ENCODE results near the gene GALT.
A peak's percentile ranks its signal among the peaks of the same experiment; 100 is the strongest.

GALT gene

GRCh38 chr9:34627716-34628655 is 18.5 kb upstream of the GALT start:
- peak overlapping the region; percentile 18 for H3K4me3 ChIP-seq (ENCODE audit: insufficient read depth, low read depth, low read length)
- peaks cover 22% of the 10 kb centered on the region for H3K4me1 ChIP-seq (ENCODE audit: control insufficient read depth, insufficient read depth, low read length)
- H3K36me3 ChIP-seq (ENCODE audit: control insufficient read depth, insufficient read depth, low read length), result no peaks in the 10 kb centered on the region
- no peak overlapping the region for H3K27ac ChIP-seq (ENCODE audit: insufficient read depth, low read depth, low read length, poor library complexity, severe bottlenecking)
- 62 to 65% methylated on average over 20 of the region's 20 CpGs for WGBS, 2 experiments
- H3K27me3 ChIP-seq (ENCODE audit: control insufficient read depth, insufficient read depth, low read length, poor library complexity, severe bottlenecking), result peaks cover 86% of the 10 kb centered on the region
- H3K9me3 ChIP-seq (ENCODE audit: control insufficient read depth, low read length), result no peaks in the 10 kb centered on the region

GRCh38 chr9:34628656-34629490 is 17.6 kb upstream of the GALT start, which contains the start of gene ARID3C:
ARID3C (minus strand) TSS chr9:34629066; CDS start chr9:34628014, 1,052 bp downstream.
- H3K4me3 ChIP-seq (ENCODE audit: insufficient read depth, low read depth, low read length), result peak within 1 kb of the TSS; percentile 18
- H3K27ac ChIP-seq (ENCODE audit: insufficient read depth, low read depth, low read length, poor library complexity, severe bottlenecking), result no peak within 1 kb of the TSS
- H3K9me3 ChIP-seq (ENCODE audit: control insufficient read depth, low read length), result no peaks in the 10 kb centered on the region
- no peaks in the 10 kb centered on the region for H3K36me3 ChIP-seq (ENCODE audit: control insufficient read depth, insufficient read depth, low read length)
- H3K27me3 ChIP-seq (ENCODE audit: control insufficient read depth, insufficient read depth, low read length, poor library complexity, severe bottlenecking), result peaks cover 78% of the 10 kb centered on the region
- 2 to 3% methylated on average over 69 of the region's 69 CpGs for WGBS, 2 experiments
- peaks cover 25% of the 10 kb centered on the region for H3K4me1 ChIP-seq (ENCODE audit: control insufficient read depth, insufficient read depth, low read length)

- peaks cover 72% of the 10 kb centered on the region for H3K27me3 ChIP-seq (ENCODE audit: control insufficient read depth, insufficient read depth, low read length, poor library complexity, severe bottlenecking)
- H3K4me3 ChIP-seq (ENCODE audit: insufficient read depth, low read depth, low read length), result no peak overlapping the region
- no peaks in the 10 kb centered on the region for H3K9me3 ChIP-seq (ENCODE audit: control insufficient read depth, low read length)
- 42 to 44% methylated on average over 5 of the region's 5 CpGs for WGBS, 2 experiments
- H3K27ac ChIP-seq (ENCODE audit: insufficient read depth, low read depth, low read length, poor library complexity, severe bottlenecking), result no peak overlapping the region
- peaks cover 23% of the 10 kb centered on the region for H3K4me1 ChIP-seq (ENCODE audit: control insufficient read depth, insufficient read depth, low read length)
- no peaks in the 10 kb centered on the region for H3K36me3 ChIP-seq (ENCODE audit: control insufficient read depth, insufficient read depth, low read length)
Observed at GRCh38 chr9:34629491-34629808, 17.0 kb upstream of the GALT start.

- H3K9me3 ChIP-seq (ENCODE audit: control insufficient read depth, low read length), result no peaks in the 10 kb centered on the region
- H3K36me3 ChIP-seq (ENCODE audit: control insufficient read depth, insufficient read depth, low read length), result no peaks in the 10 kb centered on the region
- no peak overlapping the region for H3K27ac ChIP-seq (ENCODE audit: insufficient read depth, low read depth, low read length, poor library complexity, severe bottlenecking)
- H3K27me3 ChIP-seq (ENCODE audit: control insufficient read depth, insufficient read depth, low read length, poor library complexity, severe bottlenecking), result peaks cover 62% of the 10 kb centered on the region
- no peak overlapping the region for H3K4me3 ChIP-seq (ENCODE audit: insufficient read depth, low read depth, low read length)
- peaks cover 16% of the 10 kb centered on the region for H3K4me1 ChIP-seq (ENCODE audit: control insufficient read depth, insufficient read depth, low read length)
- 36 to 44% methylated on average over 5 of the region's 5 CpGs for WGBS, 2 experiments
Observed at GRCh38 chr9:34630402-34631154, 15.9 kb upstream of the GALT start.

- no peaks in the 10 kb centered on the region for H3K9me3 ChIP-seq (ENCODE audit: control insufficient read depth, low read length)
- H3K27me3 ChIP-seq (ENCODE audit: control insufficient read depth, insufficient read depth, low read length, poor library complexity, severe bottlenecking), result peaks cover 40% of the 10 kb centered on the region
- 59 to 70% methylated on average over 5 of the region's 5 CpGs for whole genome bisulfite sequencing, 2 experiments
- peaks cover 11% of the 10 kb centered on the region for H3K4me1 ChIP-seq (ENCODE audit: control insufficient read depth, insufficient read depth, low read length)
- H3K36me3 ChIP-seq (ENCODE audit: control insufficient read depth, insufficient read depth, low read length), result no peaks in the 10 kb centered on the region
- H3K27ac ChIP-seq (ENCODE audit: insufficient read depth, low read depth, low read length, poor library complexity, severe bottlenecking), result no peak overlapping the region
- H3K4me3 ChIP-seq (ENCODE audit: insufficient read depth, low read depth, low read length), result no peak overlapping the region
Observed at GRCh38 chr9:34633166-34633565, 13.3 kb upstream of the GALT start.

- WGBS, 2 experiments, result 40 to 45% methylated on average over 3 of the region's 3 CpGs
- peaks cover 11% of the 10 kb centered on the region for H3K4me1 ChIP-seq (ENCODE audit: control insufficient read depth, insufficient read depth, low read length)
- no peak overlapping the region for H3K27ac ChIP-seq (ENCODE audit: insufficient read depth, low read depth, low read length, poor library complexity, severe bottlenecking)
- H3K36me3 ChIP-seq (ENCODE audit: control insufficient read depth, insufficient read depth, low read length), result no peaks in the 10 kb centered on the region
- no peak overlapping the region for H3K4me3 ChIP-seq (ENCODE audit: insufficient read depth, low read depth, low read length)
- no peaks in the 10 kb centered on the region for H3K9me3 ChIP-seq (ENCODE audit: control insufficient read depth, low read length)
- peaks cover 35% of the 10 kb centered on the region for H3K27me3 ChIP-seq (ENCODE audit: control insufficient read depth, insufficient read depth, low read length, poor library complexity, severe bottlenecking)
Observed at GRCh38 chr9:34633851-34634550, 12.5 kb upstream of the GALT start.

- Histone ChIP-seq H3K27me3 (ENCODE audit: control insufficient read depth, insufficient read depth, low read length, poor library complexity, severe bottlenecking) (peaks cover 28% of the 10 kb centered on the region), H3K9me3 (ENCODE audit: control insufficient read depth, low read length) (no peaks in the 10 kb centered on the region), H3K4me3 (ENCODE audit: insufficient read depth, low read depth, low read length) (no peak overlapping the region), H3K27ac (ENCODE audit: insufficient read depth, low read depth, low read length, poor library complexity, severe bottlenecking) (no peak overlapping the region), H3K36me3 (ENCODE audit: control insufficient read depth, insufficient read depth, low read length) (no peaks in the 10 kb centered on the region), H3K4me1 (ENCODE audit: control insufficient read depth, insufficient read depth, low read length) (peaks cover 11% of the 10 kb centered on the region)
- WGBS, 2 experiments, result 61 to 85% methylated on average over 2 to 3 of the region's 3 CpGs
Observed at GRCh38 chr9:34634551-34635248, 11.8 kb upstream of the GALT start.

GRCh38 chr9:34635556-34635955 is 10.9 kb upstream of the GALT start:
- Histone ChIP-seq H3K36me3 (ENCODE audit: control insufficient read depth, insufficient read depth, low read length) (no peaks in the 10 kb centered on the region), H3K27me3 (ENCODE audit: control insufficient read depth, insufficient read depth, low read length, poor library complexity, severe bottlenecking) (peaks cover 20% of the 10 kb centered on the region), H3K4me3 (ENCODE audit: insufficient read depth, low read depth, low read length) (no peak overlapping the region), H3K4me1 (ENCODE audit: control insufficient read depth, insufficient read depth, low read length) (peaks cover 11% of the 10 kb centered on the region), H3K27ac (ENCODE audit: insufficient read depth, low read depth, low read length, poor library complexity, severe bottlenecking) (no peak overlapping the region), H3K9me3 (ENCODE audit: control insufficient read depth, low read length) (no peaks in the 10 kb centered on the region)
- 96 to 97% methylated on average over 14 of the region's 14 CpGs for WGBS, 2 experiments

GRCh38 chr9:34636791-34637355 is 9.6 kb upstream of the GALT start:
- H3K9me3 ChIP-seq (ENCODE audit: control insufficient read depth, low read length), result no peaks in the 10 kb centered on the region
- H3K4me3 ChIP-seq (ENCODE audit: insufficient read depth, low read depth, low read length), result peak overlapping the region; percentile 66
- H3K36me3 ChIP-seq (ENCODE audit: control insufficient read depth, insufficient read depth, low read length), result no peaks in the 10 kb centered on the region
- 26 to 30% methylated on average over 23 of the region's 23 CpGs for WGBS, 2 experiments
- peaks cover 7% of the 10 kb centered on the region for H3K27me3 ChIP-seq (ENCODE audit: control insufficient read depth, insufficient read depth, low read length, poor library complexity, severe bottlenecking)
- H3K27ac ChIP-seq (ENCODE audit: insufficient read depth, low read depth, low read length, poor library complexity, severe bottlenecking), result no peak overlapping the region
- H3K4me1 ChIP-seq (ENCODE audit: control insufficient read depth, insufficient read depth, low read length), result peaks cover 11% of the 10 kb centered on the region
